ENCODE data around the gene GRM3.

DNA sequence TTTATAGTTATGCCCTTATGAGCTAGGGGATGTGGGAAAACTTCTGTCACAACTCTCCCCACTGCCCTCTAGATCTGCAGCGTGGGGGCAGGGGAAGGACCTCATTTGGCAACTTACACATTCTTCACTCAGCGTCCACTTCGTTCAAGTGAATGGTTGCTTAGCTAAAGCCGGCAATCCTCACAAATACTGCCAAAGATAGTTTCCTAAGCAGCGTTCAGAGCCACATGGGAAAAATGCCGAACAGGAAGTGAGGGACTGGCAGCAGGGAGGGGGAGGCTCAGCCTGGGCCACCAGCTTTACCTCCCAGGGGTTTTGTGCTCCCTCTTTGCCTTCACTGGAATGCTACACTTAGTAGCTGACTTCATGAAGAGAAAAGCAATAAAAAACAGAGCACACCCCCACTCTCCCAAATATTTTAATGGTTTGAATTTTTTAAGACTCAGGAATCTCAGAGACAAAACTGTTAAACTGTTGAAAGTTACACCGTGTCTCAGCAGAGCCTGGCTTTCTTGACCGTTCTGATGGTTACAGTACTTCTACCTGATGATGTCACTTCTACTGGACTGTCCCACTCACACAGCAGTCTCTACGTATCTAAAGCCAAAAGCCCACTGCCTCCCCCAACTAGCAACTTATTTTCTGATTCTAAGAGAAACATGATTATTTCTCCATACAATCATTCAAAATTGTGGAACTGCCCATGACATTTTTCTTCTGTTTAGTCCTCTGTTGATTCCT, 10.4 kb downstream of the GRM3 start:
- TF ChIP-seq POLR2AphosphoS5 (IDR thresholded peaks at IDR 0.05; ENCODE audit: insufficient read depth, low read depth, low read length) (no peak), GATA2 (IDR thresholded peaks at IDR 0.05; ENCODE audit: insufficient read depth, insufficient read length, low read depth, low read length) (no peak), CTCF (IDR thresholded peaks at IDR 0.05; ENCODE audit: extremely low read depth in 1 of 2, insufficient read depth in 1 of 2, low read depth in 1 of 2, low read length in 2 of 2) (no peak), POLR2A (IDR thresholded peaks at IDR 0.05; ENCODE audit: low read depth, low read length) (no peak), EZH2 (IDR thresholded peaks at IDR 0.05; ENCODE audit: borderline replicate concordance, low read depth, low read length, severe bottlenecking) (no peak), MYC (IDR thresholded peaks at IDR 0.05; ENCODE audit: low read depth, low read length) (no peak)
- TF ChIP-seq, protein P1, sequence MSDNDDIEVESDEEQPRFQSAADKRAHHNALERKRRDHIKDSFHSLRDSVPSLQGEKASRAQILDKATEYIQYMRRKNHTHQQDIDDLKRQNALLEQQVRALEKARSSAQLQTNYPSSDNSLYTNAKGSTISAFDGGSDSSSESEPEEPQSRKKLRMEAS (IDR thresholded peaks at IDR 0.05; ENCODE audit: insufficient read depth, insufficient read length) = no peak
